A673 (cell line): ENCODE results near the gene KLC4.

Source experiments
- CTCF ChIP-seq: fragments of 300-800, 200-600 bp; sonication (generic); conservative IDR thresholded peaks from 2 replicates; pipeline ENCODE4 v1.5.1; 2017; ENCODE audit warnings: low read depth, mild to moderate bottlenecking, antibody characterized with exemption, low read length, moderate library complexity, mixed read lengths
- EZH2 ChIP-seq: fragments of 200-600 bp; sonication (generic); IDR thresholded peaks from 2 replicates; pipeline ENCODE4 v1.6.1; 2017; ENCODE audit warnings: borderline replicate concordance, low read depth, mild to moderate bottlenecking, mixed read lengths, antibody characterized with exemption, low read length; ENCODE audit not compliant: poor library complexity, severe bottlenecking

DNA sequence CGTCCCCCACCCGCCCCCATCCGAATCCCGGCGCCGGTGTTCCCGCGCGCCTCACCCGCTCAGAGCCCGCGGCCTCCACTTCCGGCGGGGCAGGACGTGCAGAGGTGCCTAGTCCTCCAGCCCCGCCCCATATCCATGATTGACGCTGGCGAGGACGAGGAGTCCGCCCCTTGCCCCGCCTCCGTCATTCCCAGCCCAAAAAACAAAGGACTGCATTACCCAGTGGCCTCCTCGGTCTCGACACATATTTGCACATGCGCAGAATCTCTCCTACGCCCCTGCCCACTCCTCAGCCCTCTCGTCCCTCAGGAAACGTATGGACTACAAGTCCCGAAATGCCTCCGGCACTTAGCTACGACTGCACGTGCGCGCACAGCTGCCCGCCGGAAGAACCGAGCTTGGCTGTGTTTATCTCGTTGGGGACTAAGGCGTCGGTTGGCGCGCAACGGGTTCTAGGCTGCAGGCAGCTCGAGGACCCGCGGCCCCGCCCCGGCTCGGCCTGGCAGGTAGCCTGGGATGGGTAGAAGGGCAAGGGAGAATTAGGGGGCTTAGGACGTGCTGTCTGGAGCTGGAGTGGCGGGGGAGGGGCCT is 45.5 kb upstream of the KLC4 start, which contains the start of the genes KLHDC3 and MEA1:
- TF ChIP-seq CTCF (no peak), EZH2 (no peak)
